HCT116 (cell line): ENCODE results near the gene ARHGAP28. TPM values are rescaled to one million over a fixed set of nuclear protein-coding genes. Genes with fewer than 3 reads are reported as not detected.

ENCODE experiments used
- ATAC-seq: fragments of 200-7000 bp; cut with Tn5 transposase; 2 replicates; pipeline ENCODE4 v1.9.1; 2020; ENCODE audit warnings: mild to moderate bottlenecking, moderate library complexity
- BruUV-seq: library from RNA; stranded (reverse); fragments of 400-500 nt; replicated peaks from 2 replicates; lab custom pipeline; 2021; lab: Mats Ljungman, UMichigan
- CTCF ChIA-PET: fragments of 300-600 bp; sonication (Branson Sonifier 250); formaldehyde crosslinking; loops from one replicate; lab custom pipeline; 2021; ENCODE audit warnings: antibody characterized with exemption; lab: Charles Lee
- POLR2A ChIA-PET: fragments of 300-600, 350-600 bp; sonication (Branson Sonifier 250); formaldehyde crosslinking; loops from one replicate; lab custom pipeline; 2021; ENCODE audit warnings: antibody characterized with exemption; lab: Charles Lee
- RAD21 ChIA-PET, 2 experiments: fragments of 300-600 bp; sonication (Branson Sonifier 250); formaldehyde crosslinking; loops; one replicate each; lab custom pipeline; 2023; ENCODE audit warnings: low total read pairs in 2 of 2; ENCODE audit not compliant: uncharacterized antibody in 2 of 2, unreplicated experiment in 2 of 2, low non-redundant PET in 1 of 2; lab: Charles Lee
- DNase-seq: peaks from one replicate; pipeline ENCODE4 v3.0.0-alpha.2; 2010; ENCODE audit warnings: low read depth, low spot score
- H2AFZ ChIP-seq: fragments of 200-600 bp; shearing (Covaris generic), sonication (generic); 2 replicates; pipeline ENCODE4 v1.6.1; 2017; ENCODE audit warnings: low read depth, mixed run types, mixed read lengths, antibody characterized with exemption, low read length; ENCODE audit not compliant: poor library complexity, severe bottlenecking
- H3K27ac ChIP-seq: 2 replicates; pipeline ENCODE4 v1.5.1; 2012; ENCODE audit warnings: low read depth, low read length
- H3K27me3 ChIP-seq: fragments of 200-600 bp; sonication (generic); 2 replicates; pipeline ENCODE4 v1.6.1; 2016; ENCODE audit warnings: mixed run types, low read length, mixed read lengths; ENCODE audit not compliant: insufficient read depth
- H3K36me3 ChIP-seq, 2 experiments: fragments of 200-500 bp in 1 of 2; fragments of 200-600 bp in 1 of 2; sonication (Bioruptor generic) in 1 of 2; sonication (generic) in 1 of 2; 2 replicates each; pipeline versions ENCODE4 v1.5.1 to v1.6.1; 2014 to 2016; ENCODE audit warnings: low read length in 2 of 2, inconsistent platforms in 1 of 2, mixed read lengths in 1 of 2, mixed run types in 1 of 2; ENCODE audit not compliant: insufficient read depth in 2 of 2, control insufficient read depth in 1 of 2
- H3K4me1 ChIP-seq, 2 experiments: fragments of 200-600 bp in 1 of 2; sonication (generic) in 1 of 2; 2 replicates each; pipeline versions ENCODE4 v1.5.1 to v1.6.1; 2012 to 2017; ENCODE audit warnings: low read length in 2 of 2, inconsistent platforms in 1 of 2, mild to moderate bottlenecking in 1 of 2, mixed read lengths in 1 of 2, mixed run types in 1 of 2, moderate library complexity in 1 of 2; ENCODE audit not compliant: insufficient read depth in 2 of 2, control insufficient read depth in 1 of 2
- H3K4me2 ChIP-seq: fragments of 200-600 bp; sonication (generic); 2 replicates; pipeline ENCODE4 v1.6.1; 2017; ENCODE audit warnings: mixed run types, low read length, mixed read lengths
- H3K4me3 ChIP-seq, 2 experiments: fragments of 200-600 bp in 1 of 2; sonication (generic) in 1 of 2; replicated peaks in 1 of 2; 2 replicates each; pipeline ENCODE4 v1.5.1; 2011 to 2016; ENCODE audit warnings: low read length in 2 of 2, control low read depth in 1 of 2, low read depth in 1 of 2, mild to moderate bottlenecking in 1 of 2, mixed read lengths in 1 of 2, mixed run types in 1 of 2
- H3K79me2 ChIP-seq: fragments of 200-600 bp; sonication (generic); 2 replicates; pipeline ENCODE4 v1.6.1; 2017; ENCODE audit warnings: mild to moderate bottlenecking, mixed run types, low read length, moderate library complexity, mixed read lengths; ENCODE audit not compliant: insufficient read depth
- H3K9ac ChIP-seq: fragments of 200-600 bp; sonication (generic); 2 replicates; pipeline ENCODE4 v1.6.1; 2016; ENCODE audit warnings: low read length, mixed read lengths
- H3K9me2 ChIP-seq: fragments of 200-600 bp; sonication (generic), shearing (Covaris generic); 2 replicates; pipeline ENCODE4 v1.6.1; 2017; ENCODE audit warnings: mixed run types, mild to moderate bottlenecking, moderate library complexity; ENCODE audit not compliant: insufficient read depth
- H3K9me3 ChIP-seq, 2 experiments: fragments of 200-500 bp in 1 of 2; fragments of 200-600 bp in 1 of 2; sonication (Bioruptor generic) in 1 of 2; sonication (generic) in 1 of 2; 2 replicates each; pipeline ENCODE4 v1.6.1; 2014 to 2017; ENCODE audit warnings: low read length in 2 of 2, mixed read lengths in 2 of 2, inconsistent platforms in 1 of 2, low read depth in 1 of 2, mild to moderate bottlenecking in 1 of 2, mixed run types in 1 of 2, moderate library complexity in 1 of 2; ENCODE audit not compliant: control insufficient read depth in 1 of 2, insufficient read depth in 1 of 2
- H4K20me1 ChIP-seq: fragments of 200-600 bp; sonication (generic), shearing (Covaris generic); 2 replicates; pipeline ENCODE4 v1.6.1; 2017; ENCODE audit warnings: mixed run types, mild to moderate bottlenecking, moderate library complexity; ENCODE audit not compliant: insufficient read depth
- CEBPB ChIP-seq: IDR thresholded peaks from 2 replicates; pipeline ENCODE4 v1.6.1; 2012; ENCODE audit warnings: low read depth
- EZH2 ChIP-seq: fragments of 200-600 bp; sonication (generic); IDR thresholded peaks from 2 replicates; pipeline ENCODE4 v1.6.1; 2017; ENCODE audit warnings: antibody characterized with exemption, mixed run types
- FOSL1 ChIP-seq: IDR thresholded peaks from 2 replicates; pipeline ENCODE4 v1.6.1; 2012; ENCODE audit warnings: low read depth
- POLR2AphosphoS5 ChIP-seq: IDR thresholded peaks from 2 replicates; pipeline ENCODE4 v1.6.1; 2011; ENCODE audit warnings: mild to moderate bottlenecking, low read depth, low read length, moderate library complexity
- SIN3A ChIP-seq: IDR thresholded peaks from 2 replicates; pipeline ENCODE4 v1.6.1; 2012; ENCODE audit warnings: low read depth
- SRF ChIP-seq: IDR thresholded peaks from 2 replicates; pipeline ENCODE4 v1.6.1; 2012; ENCODE audit warnings: low read depth
- TCF7L2 ChIP-seq: IDR thresholded peaks from 2 replicates; pipeline ENCODE4 v1.7.0; 2011; ENCODE audit warnings: borderline replicate concordance, inconsistent platforms; ENCODE audit not compliant: insufficient read depth, insufficient read length; ENCODE audit errors: extremely low read depth
- YY1 ChIP-seq: IDR thresholded peaks from 2 replicates; pipeline ENCODE4 v1.6.1; 2011; ENCODE audit warnings: low read length, low read depth, moderate library complexity, mild to moderate bottlenecking; ENCODE audit not compliant: insufficient replicate concordance; ENCODE audit errors: extremely low read depth
- ZFX ChIP-seq: fragments of 450-650 bp; IDR thresholded peaks from 2 replicates; pipeline ENCODE4 v1.6.1; 2017
- intact Hi-C: fragments of 100-400 bp; cut with micrococcal nuclease; formaldehyde crosslinking; loops from 2 replicates; pipeline ENCODE4 v1.10.0; 2022
- total RNA-seq: library from RNA; stranded (reverse); gene quantifications from one replicate; pipeline ENCODE4 v1.2.1, GENCODE V29; 2021; ENCODE audit not compliant: unreplicated experiment
- TF ChIP-seq, protein P1 (sequence below): IDR thresholded peaks from 2 replicates; pipeline ENCODE4 v1.6.1; 2012
- TF ChIP-seq, protein P2 (sequence below): IDR thresholded peaks from 2 replicates; pipeline ENCODE4 v1.6.1; 2012; ENCODE audit warnings: low read depth
- TF ChIP-seq, protein P3 (sequence below): IDR thresholded peaks from 2 replicates; pipeline ENCODE4 v1.6.1; 2012

The ARHGAP28 gene
- total RNA-seq, 1 experiment from 2014 or later = not detected

DNA sequence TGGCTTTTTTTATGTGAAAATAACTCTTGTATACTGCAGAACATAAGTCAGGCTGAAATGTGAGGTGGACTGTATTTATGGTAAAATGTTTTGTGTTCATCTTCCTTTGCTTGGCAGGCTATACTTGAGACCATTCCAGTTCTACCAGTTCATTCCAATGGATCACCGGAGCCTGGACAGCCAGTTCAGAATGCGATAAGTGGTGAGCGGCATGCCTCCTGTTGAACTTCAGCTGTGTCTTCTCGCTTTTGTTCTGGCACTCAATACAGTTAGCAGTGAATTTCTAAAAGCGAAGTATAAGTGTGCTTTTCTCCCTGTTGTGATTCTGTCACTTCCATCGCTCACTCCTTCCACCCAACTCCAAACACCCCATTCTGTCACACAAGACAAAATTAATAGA lies 138.5 kb downstream of the ARHGAP28 start:
- DNase-seq (no peak), ATAC-seq (no peak)
- Histone ChIP-seq H3K27ac (no peak overlapping the region), H3K79me2 (no peaks in the 10 kb centered on the region), H4K20me1 (no peaks in the 10 kb centered on the region), H3K27me3 (no peaks in the 10 kb centered on the region), H3K36me3 (no peaks in the 10 kb centered on the region), H3K9me2 (no peaks in the 10 kb centered on the region), H3K9ac (no peak overlapping the region), H2AFZ (no peak overlapping the region), H3K4me3 (no peak overlapping the region), H3K4me1 (no peaks in the 10 kb centered on the region), H3K9me3 (peaks cover 4 to 30% of the 10 kb centered on the region in 2 experiments; a peak in 2 of 4 replicates), H3K4me2 (no peak overlapping the region)
- POLR2A ChIA-PET = no interaction called here
- no peak for TF ChIP-seq ZFX
- TF ChIP-seq, protein P1, sequence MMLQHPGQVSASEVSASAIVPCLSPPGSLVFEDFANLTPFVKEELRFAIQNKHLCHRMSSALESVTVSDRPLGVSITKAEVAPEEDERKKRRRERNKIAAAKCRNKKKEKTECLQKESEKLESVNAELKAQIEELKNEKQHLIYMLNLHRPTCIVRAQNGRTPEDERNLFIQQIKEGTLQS = no peak
- TF ChIP-seq FOSL1 = no peak
- TF ChIP-seq, protein P2, sequence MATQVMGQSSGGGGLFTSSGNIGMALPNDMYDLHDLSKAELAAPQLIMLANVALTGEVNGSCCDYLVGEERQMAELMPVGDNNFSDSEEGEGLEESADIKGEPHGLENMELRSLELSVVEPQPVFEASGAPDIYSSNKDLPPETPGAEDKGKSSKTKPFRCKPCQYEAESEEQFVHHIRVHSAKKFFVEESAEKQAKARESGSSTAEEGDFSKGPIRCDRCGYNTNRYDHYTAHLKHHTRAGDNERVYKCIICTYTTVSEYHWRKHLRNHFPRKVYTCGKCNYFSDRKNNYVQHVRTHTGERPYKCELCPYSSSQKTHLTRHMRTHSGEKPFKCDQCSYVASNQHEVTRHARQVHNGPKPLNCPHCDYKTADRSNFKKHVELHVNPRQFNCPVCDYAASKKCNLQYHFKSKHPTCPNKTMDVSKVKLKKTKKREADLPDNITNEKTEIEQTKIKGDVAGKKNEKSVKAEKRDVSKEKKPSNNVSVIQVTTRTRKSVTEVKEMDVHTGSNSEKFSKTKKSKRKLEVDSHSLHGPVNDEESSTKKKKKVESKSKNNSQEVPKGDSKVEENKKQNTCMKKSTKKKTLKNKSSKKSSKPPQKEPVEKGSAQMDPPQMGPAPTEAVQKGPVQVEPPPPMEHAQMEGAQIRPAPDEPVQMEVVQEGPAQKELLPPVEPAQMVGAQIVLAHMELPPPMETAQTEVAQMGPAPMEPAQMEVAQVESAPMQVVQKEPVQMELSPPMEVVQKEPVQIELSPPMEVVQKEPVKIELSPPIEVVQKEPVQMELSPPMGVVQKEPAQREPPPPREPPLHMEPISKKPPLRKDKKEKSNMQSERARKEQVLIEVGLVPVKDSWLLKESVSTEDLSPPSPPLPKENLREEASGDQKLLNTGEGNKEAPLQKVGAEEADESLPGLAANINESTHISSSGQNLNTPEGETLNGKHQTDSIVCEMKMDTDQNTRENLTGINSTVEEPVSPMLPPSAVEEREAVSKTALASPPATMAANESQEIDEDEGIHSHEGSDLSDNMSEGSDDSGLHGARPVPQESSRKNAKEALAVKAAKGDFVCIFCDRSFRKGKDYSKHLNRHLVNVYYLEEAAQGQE = no peak
- no peak for TF ChIP-seq TCF7L2
- no peak for TF ChIP-seq CEBPB
- TF ChIP-seq YY1 = no peak
- TF ChIP-seq, protein P3, sequence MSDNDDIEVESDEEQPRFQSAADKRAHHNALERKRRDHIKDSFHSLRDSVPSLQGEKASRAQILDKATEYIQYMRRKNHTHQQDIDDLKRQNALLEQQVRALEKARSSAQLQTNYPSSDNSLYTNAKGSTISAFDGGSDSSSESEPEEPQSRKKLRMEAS = no peak
- no peak for TF ChIP-seq SRF
- TF ChIP-seq EZH2 = no peak
- TF ChIP-seq POLR2AphosphoS5 = no peak
- TF ChIP-seq SIN3A = no peak
- CTCF ChIA-PET = no interaction called here
- BruUV-seq = no TSS peak
- RAD21 ChIA-PET = no interaction called here
- intact Hi-C loops = no loop called here
